ENCODE results near the gene CXCR5.

The CXCR5 gene

DNA sequence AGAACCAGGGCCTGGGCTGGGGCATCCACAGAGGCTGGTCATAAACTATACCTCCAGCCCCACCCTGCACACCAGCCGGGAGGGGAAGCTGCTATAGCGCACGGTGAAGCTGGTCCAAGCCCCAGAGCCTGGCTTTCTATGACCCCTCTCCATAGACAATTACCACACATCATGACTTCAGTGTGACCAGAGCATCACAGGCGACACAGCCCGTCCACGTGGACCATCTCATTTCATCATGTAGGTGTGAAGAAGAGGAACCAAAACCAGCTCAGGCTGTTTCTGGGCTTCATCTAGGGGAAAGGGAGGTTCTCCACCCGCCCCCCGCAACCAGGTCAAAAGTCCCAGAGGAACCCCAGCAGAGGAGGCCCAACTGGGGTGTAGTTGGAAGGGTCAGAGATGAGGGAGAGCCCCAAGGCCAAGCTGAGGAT is 3.0 kb downstream of the CXCR5 start:
- Mint-ChIP-seq H3K27ac (peak overlapping the region; percentile 58), H3K4me3 (peak overlapping the region; percentile 59), H3K27me3 (no peaks in the 10 kb centered on the region), H3K36me3 (ENCODE audit: low read depth) (peaks cover 8% of the 10 kb centered on the region), H3K9me3 (no peaks in the 10 kb centered on the region), H3K4me1 (ENCODE audit: low read depth) (peaks cover 89% of the 10 kb centered on the region)

DNA sequence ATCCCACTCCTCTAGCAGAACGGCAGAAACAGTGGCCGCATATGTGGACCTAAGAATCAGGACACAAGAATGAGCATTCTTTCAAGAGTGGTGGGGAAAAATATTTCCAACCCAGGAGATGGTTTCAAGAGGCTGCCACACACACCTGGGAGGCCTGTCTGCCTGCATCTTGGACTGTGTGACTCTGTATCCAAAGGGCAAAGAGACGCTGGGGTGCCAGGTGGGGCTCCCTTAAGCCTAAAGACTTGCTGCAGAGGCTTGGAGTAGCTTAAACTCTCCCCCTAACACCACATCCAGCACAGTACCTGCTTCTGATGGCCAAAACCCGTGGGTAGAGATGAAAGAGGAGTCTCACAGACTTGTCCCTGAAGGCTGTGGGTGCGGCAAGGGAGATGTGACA is 3.5 kb downstream of the CXCR5 start:
- H3K4me3 Mint-ChIP-seq: peak overlapping the region; percentile 59
- H3K36me3 Mint-ChIP-seq (ENCODE audit: low read depth): peaks cover 8% of the 10 kb centered on the region

DNA sequence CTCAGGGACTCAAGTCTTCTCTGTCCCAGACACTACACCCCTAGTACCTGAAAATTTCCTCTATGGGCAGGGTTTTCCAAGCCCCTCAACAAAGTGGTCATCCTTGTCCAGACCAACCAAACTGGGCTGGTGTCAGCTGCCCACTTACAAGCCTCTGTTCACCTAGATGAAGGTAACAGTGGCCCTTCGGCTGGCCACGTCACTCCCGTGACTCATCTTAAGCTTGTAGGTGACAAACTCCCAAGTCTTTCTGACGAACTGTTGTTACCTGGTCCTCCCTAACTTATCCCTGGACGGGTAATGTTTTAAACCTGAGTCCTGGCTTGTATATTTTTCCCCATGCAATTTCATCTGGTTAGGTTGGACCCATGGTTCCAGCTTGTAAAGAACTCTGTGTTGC is 4.7 kb downstream of the CXCR5 start:
- no peak overlapping the region for H3K27ac Mint-ChIP-seq
- H3K9me3 Mint-ChIP-seq: no peaks in the 10 kb centered on the region
- H3K4me1 Mint-ChIP-seq (ENCODE audit: low read depth): peaks cover 89% of the 10 kb centered on the region
- H3K36me3 Mint-ChIP-seq (ENCODE audit: low read depth): peaks cover 8% of the 10 kb centered on the region
- H3K27me3 Mint-ChIP-seq: no peaks in the 10 kb centered on the region
- peak overlapping the region; percentile 21 for H3K4me3 Mint-ChIP-seq

More for the DNA sequence above, 3.5 kb downstream of the CXCR5 start:
- Mint-ChIP-seq H3K27me3 (no peaks in the 10 kb centered on the region), H3K9me3 (no peaks in the 10 kb centered on the region), H3K27ac (peak overlapping the region; percentile 56), H3K4me1 (ENCODE audit: low read depth) (peaks cover 89% of the 10 kb centered on the region)

DNA sequence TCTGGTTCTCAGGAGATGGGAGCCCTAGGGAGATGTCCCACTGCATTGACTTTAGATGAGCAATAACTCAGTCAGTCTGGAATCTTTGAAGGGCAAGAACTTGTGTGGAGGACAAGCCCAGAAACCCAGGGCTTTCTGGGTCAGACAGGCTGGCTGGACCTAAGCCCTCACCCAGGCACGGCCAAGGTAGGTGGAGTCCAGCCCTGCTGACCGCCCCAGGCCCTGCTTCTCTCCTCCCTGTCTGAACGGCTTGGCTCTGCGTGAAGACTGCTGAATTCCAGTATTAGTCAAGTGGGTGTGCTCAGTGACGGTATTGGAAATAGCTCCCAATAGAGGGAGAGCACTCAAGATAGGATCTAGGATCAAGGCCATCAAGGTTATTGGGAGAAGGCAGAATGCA is 6.1 kb downstream of the CXCR5 start:
- Mint-ChIP-seq H3K4me1 (ENCODE audit: low read depth) (peaks cover 89% of the 10 kb centered on the region), H3K4me3 (no peak overlapping the region), H3K27me3 (no peaks in the 10 kb centered on the region), H3K27ac (peak overlapping the region; percentile 12), H3K9me3 (no peaks in the 10 kb centered on the region), H3K36me3 (ENCODE audit: low read depth) (peaks cover 19% of the 10 kb centered on the region)

DNA sequence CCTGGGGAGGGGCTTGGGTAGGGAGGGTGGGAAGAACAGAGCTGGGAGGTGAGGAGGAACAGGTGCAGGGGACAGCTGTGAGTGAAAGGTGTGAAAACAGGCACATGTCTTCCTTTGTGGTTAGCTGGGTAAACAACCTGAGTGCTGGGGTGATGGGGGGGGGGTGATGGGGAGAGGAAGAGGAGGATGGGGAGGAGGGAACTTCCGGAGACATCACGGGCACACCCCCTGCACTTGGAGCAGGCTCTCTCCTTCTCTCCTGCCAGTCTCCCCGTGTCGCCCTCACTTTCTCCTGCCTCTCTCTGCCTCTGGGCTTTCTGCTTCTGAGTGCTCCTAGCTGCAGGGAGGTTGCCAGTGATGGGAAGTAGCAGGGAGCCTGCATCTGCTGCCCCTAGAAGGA is 8.8 kb downstream of the CXCR5 start:
- Mint-ChIP-seq H3K4me1 (ENCODE audit: low read depth) (peaks cover 98% of the 10 kb centered on the region), H3K36me3 (ENCODE audit: low read depth) (peaks cover 22% of the 10 kb centered on the region), H3K27ac (peak overlapping the region; percentile 70), H3K9me3 (no peaks in the 10 kb centered on the region), H3K27me3 (no peaks in the 10 kb centered on the region), H3K4me3 (peak overlapping the region; percentile 37)

DNA sequence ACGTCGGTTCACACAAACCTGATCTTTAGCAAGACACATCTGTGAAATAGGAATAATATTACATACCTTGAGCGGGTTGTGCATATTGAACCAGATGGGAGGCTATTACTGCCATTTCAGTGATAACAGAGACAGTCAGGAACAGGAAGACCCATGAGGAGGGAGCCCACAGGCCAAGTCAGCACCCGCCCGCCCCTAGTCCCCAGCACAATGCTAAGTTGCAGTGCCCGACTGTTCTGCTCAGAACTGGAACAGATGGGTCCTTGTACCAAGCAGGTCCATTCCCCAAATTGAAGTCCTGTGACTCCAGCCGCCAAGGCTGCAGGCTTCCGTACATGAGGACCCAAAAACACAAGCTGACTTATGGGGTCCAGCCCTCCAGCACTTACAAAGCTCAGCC is 9.3 kb downstream of the CXCR5 start:
- peaks cover 97% of the 10 kb centered on the region for H3K4me1 Mint-ChIP-seq (ENCODE audit: low read depth)
- peak overlapping the region; percentile 37 for H3K4me3 Mint-ChIP-seq
- peak overlapping the region; percentile 70 for H3K27ac Mint-ChIP-seq
- H3K36me3 Mint-ChIP-seq (ENCODE audit: low read depth): peaks cover 26% of the 10 kb centered on the region
- no peaks in the 10 kb centered on the region for H3K9me3 Mint-ChIP-seq
- no peaks in the 10 kb centered on the region for H3K27me3 Mint-ChIP-seq

DNA sequence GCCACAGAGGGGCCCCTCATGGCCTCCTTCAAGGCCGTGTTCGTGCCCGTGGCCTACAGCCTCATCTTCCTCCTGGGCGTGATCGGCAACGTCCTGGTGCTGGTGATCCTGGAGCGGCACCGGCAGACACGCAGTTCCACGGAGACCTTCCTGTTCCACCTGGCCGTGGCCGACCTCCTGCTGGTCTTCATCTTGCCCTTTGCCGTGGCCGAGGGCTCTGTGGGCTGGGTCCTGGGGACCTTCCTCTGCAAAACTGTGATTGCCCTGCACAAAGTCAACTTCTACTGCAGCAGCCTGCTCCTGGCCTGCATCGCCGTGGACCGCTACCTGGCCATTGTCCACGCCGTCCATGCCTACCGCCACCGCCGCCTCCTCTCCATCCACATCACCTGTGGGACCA is 10.0 kb downstream of the CXCR5 start:
- H3K9me3 Mint-ChIP-seq: no peaks in the 10 kb centered on the region
- peaks cover 90% of the 10 kb centered on the region for H3K4me1 Mint-ChIP-seq (ENCODE audit: low read depth)
- H3K36me3 Mint-ChIP-seq (ENCODE audit: low read depth): peaks cover 26% of the 10 kb centered on the region
- H3K27ac Mint-ChIP-seq: peak overlapping the region; percentile 70
- H3K4me3 Mint-ChIP-seq: no peak overlapping the region
- no peaks in the 10 kb centered on the region for H3K27me3 Mint-ChIP-seq

DNA sequence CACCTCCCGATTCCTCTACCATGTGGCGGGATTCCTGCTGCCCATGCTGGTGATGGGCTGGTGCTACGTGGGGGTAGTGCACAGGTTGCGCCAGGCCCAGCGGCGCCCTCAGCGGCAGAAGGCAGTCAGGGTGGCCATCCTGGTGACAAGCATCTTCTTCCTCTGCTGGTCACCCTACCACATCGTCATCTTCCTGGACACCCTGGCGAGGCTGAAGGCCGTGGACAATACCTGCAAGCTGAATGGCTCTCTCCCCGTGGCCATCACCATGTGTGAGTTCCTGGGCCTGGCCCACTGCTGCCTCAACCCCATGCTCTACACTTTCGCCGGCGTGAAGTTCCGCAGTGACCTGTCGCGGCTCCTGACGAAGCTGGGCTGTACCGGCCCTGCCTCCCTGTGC is 10.5 kb downstream of the CXCR5 start:
- Mint-ChIP-seq H3K27me3 (no peaks in the 10 kb centered on the region), H3K27ac (peak overlapping the region; percentile 57), H3K36me3 (ENCODE audit: low read depth) (peaks cover 26% of the 10 kb centered on the region), H3K4me1 (ENCODE audit: low read depth) (peaks cover 85% of the 10 kb centered on the region), H3K4me3 (no peak overlapping the region), H3K9me3 (no peaks in the 10 kb centered on the region)

DNA sequence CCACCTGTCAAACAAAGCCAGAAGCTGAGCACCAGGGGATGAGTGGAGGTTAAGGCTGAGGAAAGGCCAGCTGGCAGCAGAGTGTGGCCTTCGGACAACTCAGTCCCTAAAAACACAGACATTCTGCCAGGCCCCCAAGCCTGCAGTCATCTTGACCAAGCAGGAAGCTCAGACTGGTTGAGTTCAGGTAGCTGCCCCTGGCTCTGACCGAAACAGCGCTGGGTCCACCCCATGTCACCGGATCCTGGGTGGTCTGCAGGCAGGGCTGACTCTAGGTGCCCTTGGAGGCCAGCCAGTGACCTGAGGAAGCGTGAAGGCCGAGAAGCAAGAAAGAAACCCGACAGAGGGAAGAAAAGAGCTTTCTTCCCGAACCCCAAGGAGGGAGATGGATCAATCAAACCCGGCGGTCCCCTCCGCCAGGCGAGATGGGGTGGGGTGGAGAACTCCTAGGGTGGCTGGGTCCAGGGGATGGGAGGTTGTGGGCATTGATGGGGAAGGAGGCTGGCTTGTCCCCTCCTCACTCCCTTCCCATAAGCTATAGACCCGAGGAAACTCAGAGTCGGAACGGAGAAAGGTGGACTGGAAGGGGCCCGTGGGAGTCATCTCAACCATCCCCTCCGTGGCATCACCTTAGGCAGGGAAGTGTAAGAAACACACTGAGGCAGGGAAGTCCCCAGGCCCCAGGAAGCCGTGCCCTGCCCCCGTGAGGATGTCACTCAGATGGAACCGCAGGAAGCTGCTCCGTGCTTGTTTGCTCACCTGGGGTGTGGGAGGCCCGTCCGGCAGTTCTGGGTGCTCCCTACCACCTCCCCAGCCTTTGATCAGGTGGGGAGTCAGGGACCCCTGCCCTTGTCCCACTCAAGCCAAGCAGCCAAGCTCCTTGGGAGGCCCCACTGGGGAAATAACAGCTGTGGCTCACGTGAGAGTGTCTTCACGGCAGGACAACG is 11.7 kb downstream of the CXCR5 start:
- peaks cover 73% of the 10 kb centered on the region for H3K4me1 Mint-ChIP-seq (ENCODE audit: low read depth)
- H3K9me3 Mint-ChIP-seq: no peaks in the 10 kb centered on the region
- peak overlapping the region; percentile 84 for H3K27ac Mint-ChIP-seq
- H3K4me3 Mint-ChIP-seq: peak overlapping the region; percentile 65
- H3K27me3 Mint-ChIP-seq: no peaks in the 10 kb centered on the region
- peaks cover 22% of the 10 kb centered on the region for H3K36me3 Mint-ChIP-seq (ENCODE audit: low read depth)

DNA sequence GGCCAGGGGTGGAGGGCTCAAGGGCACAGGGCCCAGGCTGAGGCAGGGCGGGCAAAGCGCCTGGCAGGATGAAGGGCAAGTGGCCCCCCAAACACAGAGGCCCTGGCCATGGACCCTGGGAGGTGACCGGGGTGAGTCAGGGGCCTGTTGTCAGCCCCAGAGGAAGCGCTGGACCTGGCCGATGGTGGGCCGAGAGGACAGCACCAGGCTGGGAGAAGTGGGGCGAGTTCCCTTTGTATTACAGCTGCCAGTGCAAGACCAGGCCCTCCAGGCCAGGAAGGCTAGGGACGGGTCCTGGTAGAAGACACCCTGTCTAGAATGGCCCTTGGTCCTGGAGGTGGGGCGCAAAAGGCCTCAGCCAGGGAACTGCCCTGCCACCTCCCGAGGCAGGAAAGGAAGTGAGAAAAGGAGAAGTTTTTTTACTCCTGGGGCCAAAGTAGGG is 12.8 kb downstream of the CXCR5 start:
- H3K4me1 Mint-ChIP-seq (ENCODE audit: low read depth): peaks cover 68% of the 10 kb centered on the region
- peak overlapping the region; percentile 85 for H3K27ac Mint-ChIP-seq
- no peaks in the 10 kb centered on the region for H3K9me3 Mint-ChIP-seq
- H3K27me3 Mint-ChIP-seq: no peaks in the 10 kb centered on the region
- H3K4me3 Mint-ChIP-seq: no peak overlapping the region
- peaks cover 29% of the 10 kb centered on the region for H3K36me3 Mint-ChIP-seq (ENCODE audit: low read depth)

DNA sequence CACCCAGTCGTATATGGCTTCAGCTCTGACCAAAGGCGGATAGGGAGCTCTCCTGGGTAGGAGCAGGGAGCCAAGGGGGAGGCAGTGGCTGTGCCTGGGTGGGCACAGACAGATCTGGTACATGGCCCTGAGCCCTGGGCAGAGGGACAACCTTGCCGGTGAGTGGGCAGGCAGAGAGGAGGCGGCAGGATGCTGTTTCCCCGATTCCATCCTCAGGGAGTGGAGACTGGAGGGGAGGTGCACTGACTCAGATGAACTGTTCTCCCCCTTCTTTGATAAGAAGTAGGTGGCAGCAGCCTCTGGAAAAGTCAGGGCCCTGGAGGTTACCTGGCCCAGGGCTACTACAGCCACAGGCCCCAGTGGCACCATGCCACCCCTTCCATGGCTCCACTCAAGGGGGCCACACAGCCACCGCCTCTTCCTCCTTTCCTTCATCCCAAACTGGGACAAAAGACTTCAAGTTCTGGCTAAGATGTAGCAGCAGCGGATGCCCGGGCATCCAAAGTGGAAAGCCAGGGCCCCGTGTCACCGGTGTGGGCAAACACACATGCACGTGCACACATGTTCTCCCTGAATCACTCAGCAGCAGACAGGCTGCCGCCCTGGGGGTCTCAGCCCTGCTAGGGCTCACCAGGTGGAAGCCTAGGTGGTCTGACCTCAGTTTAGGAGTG is 13.4 kb downstream of the CXCR5 start:
- no peak overlapping the region for H3K4me3 Mint-ChIP-seq
- no peaks in the 10 kb centered on the region for H3K27me3 Mint-ChIP-seq
- H3K4me1 Mint-ChIP-seq (ENCODE audit: low read depth): peaks cover 62% of the 10 kb centered on the region
- H3K36me3 Mint-ChIP-seq (ENCODE audit: low read depth): peaks cover 31% of the 10 kb centered on the region
- peak overlapping the region; percentile 85 for H3K27ac Mint-ChIP-seq
- H3K9me3 Mint-ChIP-seq: no peaks in the 10 kb centered on the region

DNA sequence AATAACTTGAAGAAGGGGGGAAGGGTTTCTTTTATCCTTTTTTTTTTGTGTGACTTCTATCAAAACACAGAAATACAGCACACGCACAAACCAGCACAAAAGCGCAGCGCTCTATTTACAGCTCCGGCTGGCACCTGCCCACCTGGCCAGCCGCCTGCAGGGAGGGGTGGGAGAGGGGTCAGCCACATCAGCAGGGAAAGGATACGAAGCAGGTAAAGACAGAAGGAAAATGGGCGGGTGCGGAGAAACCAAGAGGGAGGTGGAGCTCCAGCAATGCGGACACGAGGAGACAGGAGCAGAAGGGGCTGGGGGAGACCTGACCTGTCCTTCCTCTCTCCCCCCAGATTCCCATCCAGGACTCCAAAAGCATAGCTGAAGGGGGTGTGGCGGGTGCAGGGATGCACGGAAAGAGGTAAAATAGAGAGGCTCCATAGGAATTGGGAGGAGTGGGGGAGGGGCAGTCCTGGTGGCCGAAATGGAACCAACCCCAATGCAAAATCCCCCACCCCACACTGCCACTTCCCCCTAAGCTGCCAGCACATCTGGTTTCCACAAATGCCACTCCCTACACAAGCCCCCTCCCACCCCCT is 14.1 kb downstream of the CXCR5 start:
- peak overlapping the region; percentile 10 for H3K4me3 Mint-ChIP-seq
- peak overlapping the region; percentile 2 for H3K27ac Mint-ChIP-seq
- peaks cover 31% of the 10 kb centered on the region for H3K36me3 Mint-ChIP-seq (ENCODE audit: low read depth)
- H3K4me1 Mint-ChIP-seq (ENCODE audit: low read depth): peaks cover 54% of the 10 kb centered on the region
- H3K27me3 Mint-ChIP-seq: no peaks in the 10 kb centered on the region
- H3K9me3 Mint-ChIP-seq: no peaks in the 10 kb centered on the region

DNA sequence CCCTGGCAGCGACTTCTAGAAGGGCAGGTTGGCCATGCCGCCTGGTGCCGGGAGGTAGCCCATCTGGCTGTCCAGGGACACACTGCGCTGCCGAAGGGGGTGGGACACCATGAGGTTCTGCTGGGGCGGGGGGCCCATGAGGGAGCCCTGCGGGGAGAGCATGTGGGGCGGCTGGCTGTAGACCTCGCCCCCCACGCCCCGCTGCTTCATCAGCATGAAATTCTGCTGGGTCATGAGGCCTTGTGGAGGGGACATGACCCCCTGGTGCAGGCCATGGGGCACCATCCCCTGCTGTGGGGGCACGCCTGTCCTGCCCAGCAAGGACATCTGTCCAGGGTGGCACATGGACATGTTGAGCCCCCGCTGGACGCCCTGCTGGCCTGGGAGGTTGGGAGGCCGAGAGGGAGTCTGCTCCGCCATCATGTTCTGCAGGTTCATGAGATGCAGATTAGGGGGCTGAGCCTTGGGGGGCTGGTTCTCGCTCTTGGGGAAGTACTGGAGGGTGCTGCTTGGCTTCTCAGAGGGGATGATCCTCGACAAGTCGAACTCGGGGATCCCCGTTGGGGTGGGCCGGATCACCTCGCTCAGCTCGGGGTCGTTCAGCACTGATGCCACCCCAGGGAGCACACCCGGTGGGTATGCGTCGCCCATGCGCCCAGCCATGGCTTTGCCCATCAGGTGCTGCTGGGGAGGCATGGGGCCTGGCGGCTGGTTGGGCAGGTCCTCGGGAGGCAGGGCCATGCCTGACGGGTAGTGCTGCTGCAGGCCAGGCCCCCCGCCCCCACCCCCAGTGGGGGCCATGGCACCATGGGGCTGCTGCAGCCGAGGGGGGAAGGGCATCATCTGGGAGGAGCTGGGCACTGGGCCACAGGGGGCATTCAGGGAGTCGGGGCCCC is 15.0 kb downstream of the CXCR5 start:
- Mint-ChIP-seq H3K27me3 (no peaks in the 10 kb centered on the region), H3K36me3 (ENCODE audit: low read depth) (peaks cover 31% of the 10 kb centered on the region), H3K4me3 (no peak overlapping the region), H3K4me1 (ENCODE audit: low read depth) (peaks cover 46% of the 10 kb centered on the region), H3K9me3 (no peaks in the 10 kb centered on the region), H3K27ac (peak overlapping the region; percentile 67)

DNA sequence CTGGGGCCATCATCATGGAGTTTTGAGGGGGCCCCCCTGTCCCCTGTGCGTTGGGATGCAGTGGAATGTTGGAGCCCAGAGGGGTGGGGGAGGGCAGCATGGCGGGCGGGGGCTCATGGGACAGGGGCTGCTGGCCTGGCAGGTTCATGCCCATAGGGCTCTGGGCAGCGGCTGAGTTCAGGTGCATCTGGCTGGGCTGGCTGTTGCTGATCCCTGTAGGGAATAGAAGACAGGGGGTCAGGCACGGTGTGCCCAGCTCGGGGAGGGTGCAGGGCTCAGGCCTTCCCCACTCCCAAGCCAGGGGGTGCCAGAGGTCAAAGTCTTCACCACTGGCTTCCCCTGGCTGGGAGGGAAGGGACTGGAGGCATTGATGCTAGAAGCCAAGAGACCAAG is 15.6 kb downstream of the CXCR5 start:
- H3K36me3 Mint-ChIP-seq (ENCODE audit: low read depth): peaks cover 24% of the 10 kb centered on the region
- no peak overlapping the region for H3K4me3 Mint-ChIP-seq
- H3K9me3 Mint-ChIP-seq: no peaks in the 10 kb centered on the region
- H3K27ac Mint-ChIP-seq: no peak overlapping the region
- no peaks in the 10 kb centered on the region for H3K27me3 Mint-ChIP-seq
- H3K4me1 Mint-ChIP-seq (ENCODE audit: low read depth): peaks cover 40% of the 10 kb centered on the region
